Measurements from ENCODE around the gene CBX6.

GRCh38 chr22:38886333-38886732 lies 14.3 kb upstream of the CBX6 start:
- TF ChIP-seq, protein P1, sequence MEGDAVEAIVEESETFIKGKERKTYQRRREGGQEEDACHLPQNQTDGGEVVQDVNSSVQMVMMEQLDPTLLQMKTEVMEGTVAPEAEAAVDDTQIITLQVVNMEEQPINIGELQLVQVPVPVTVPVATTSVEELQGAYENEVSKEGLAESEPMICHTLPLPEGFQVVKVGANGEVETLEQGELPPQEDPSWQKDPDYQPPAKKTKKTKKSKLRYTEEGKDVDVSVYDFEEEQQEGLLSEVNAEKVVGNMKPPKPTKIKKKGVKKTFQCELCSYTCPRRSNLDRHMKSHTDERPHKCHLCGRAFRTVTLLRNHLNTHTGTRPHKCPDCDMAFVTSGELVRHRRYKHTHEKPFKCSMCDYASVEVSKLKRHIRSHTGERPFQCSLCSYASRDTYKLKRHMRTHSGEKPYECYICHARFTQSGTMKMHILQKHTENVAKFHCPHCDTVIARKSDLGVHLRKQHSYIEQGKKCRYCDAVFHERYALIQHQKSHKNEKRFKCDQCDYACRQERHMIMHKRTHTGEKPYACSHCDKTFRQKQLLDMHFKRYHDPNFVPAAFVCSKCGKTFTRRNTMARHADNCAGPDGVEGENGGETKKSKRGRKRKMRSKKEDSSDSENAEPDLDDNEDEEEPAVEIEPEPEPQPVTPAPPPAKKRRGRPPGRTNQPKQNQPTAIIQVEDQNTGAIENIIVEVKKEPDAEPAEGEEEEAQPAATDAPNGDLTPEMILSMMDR (IDR thresholded peaks at IDR 0.05; ENCODE audit: borderline replicate concordance, extremely low read depth, low read length, poor library complexity, severe bottlenecking), result no peak
- no peak for TF ChIP-seq EZH2 (IDR thresholded peaks at IDR 0.05; ENCODE audit: borderline replicate concordance, low read depth, low read length, severe bottlenecking)
